ENCODE data around the gene CHAT. TPM values are rescaled to one million over a fixed set of nuclear protein-coding genes. Genes with fewer than 3 reads are reported as not detected.

CHAT gene
- total and polyA plus RNA-seq, 8 donors, result 0.28 TPM; not detected in 7

DNA sequence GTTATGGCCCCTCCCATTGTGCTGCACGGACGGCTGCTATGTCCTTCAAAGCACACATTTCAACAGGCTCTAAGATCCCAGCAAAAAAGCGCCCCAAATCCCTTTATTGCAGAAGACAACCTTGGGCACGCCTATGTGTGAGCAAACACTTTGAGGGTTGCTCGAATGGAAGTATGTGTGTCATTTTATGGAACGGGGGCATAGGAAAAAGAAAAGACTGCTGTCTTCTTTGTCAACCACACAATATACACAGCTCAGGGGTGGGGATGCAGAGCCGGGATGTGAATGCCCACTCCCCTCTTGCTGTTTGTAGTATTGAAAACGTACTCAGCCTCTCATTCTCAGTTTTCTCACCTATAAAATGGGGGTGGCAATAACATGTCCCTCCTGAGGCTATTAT, 97.6 kb downstream of the CHAT start:
- DNase-seq (no peak), ATAC-seq (no peak), FAIRE-seq (no peak)
- WGBS, 2 donors, result 39 to 46% methylated on average over 8 of the region's 8 CpGs
- intact Hi-C loops (cut with DNase I), result no loop called here
- Histone ChIP-seq H3K36me3 (no peaks in the 10 kb centered on the region), H3K9me3 (no peaks in the 10 kb centered on the region), H3K4me1 (no peaks in the 10 kb centered on the region), H3K27ac (no peak overlapping the region), H3K4me3 (no peak overlapping the region), H3K27me3 (no peaks in the 10 kb centered on the region)
- TF ChIP-seq, protein P1, sequence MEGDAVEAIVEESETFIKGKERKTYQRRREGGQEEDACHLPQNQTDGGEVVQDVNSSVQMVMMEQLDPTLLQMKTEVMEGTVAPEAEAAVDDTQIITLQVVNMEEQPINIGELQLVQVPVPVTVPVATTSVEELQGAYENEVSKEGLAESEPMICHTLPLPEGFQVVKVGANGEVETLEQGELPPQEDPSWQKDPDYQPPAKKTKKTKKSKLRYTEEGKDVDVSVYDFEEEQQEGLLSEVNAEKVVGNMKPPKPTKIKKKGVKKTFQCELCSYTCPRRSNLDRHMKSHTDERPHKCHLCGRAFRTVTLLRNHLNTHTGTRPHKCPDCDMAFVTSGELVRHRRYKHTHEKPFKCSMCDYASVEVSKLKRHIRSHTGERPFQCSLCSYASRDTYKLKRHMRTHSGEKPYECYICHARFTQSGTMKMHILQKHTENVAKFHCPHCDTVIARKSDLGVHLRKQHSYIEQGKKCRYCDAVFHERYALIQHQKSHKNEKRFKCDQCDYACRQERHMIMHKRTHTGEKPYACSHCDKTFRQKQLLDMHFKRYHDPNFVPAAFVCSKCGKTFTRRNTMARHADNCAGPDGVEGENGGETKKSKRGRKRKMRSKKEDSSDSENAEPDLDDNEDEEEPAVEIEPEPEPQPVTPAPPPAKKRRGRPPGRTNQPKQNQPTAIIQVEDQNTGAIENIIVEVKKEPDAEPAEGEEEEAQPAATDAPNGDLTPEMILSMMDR (IDR thresholded peaks at IDR 0.05), result no peak

DNA sequence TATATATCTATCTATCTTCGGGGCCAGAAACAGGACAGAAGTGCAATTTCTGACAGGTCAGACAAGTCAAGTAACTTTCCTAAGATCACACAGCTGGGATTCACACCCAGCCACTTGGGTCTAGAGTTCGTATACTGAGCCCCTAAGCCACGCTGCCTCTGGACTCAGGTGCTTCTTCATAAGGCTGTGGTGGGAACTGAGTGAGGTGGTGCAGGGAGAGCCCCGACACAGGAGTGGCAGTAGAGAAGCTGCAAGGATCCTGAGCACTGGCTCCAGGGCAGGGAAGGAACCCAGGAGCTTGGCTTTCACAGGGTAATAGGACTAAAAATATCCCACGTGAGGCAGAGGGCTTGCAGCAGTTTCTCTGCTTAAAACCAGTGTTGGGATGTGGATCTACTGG, 99.4 kb downstream of the CHAT start:
- no peaks in the 10 kb centered on the region for H3K9me3 ChIP-seq
- ATAC-seq, result no peak
- H3K36me3 ChIP-seq, result no peaks in the 10 kb centered on the region
- no peak overlapping the region for H3K4me3 ChIP-seq
- WGBS, 2 donors, result 62 to 69% methylated on average over 5 of the region's 5 CpGs
- TF ChIP-seq, protein P1 (IDR thresholded peaks at IDR 0.05), result no peak
- intact Hi-C loops (cut with DNase I), result no loop called here
- H3K27me3 ChIP-seq, result no peaks in the 10 kb centered on the region
- no peaks in the 10 kb centered on the region for H3K4me1 ChIP-seq
- no peak for DNase-seq
- no peak for FAIRE-seq
- H3K27ac ChIP-seq, result no peak overlapping the region

Other genes starting within 250 kb of the CHAT start
- gene DRGX, start 217.9 kb upstream of the CHAT start, total RNA-seq, result not detected
- not detected for gene DRGX, start 217.9 kb upstream of the CHAT start, polyA plus RNA-seq
- 10 to 100 TPM; 12.7 to 20.0 (median 16.4) TPM for gene ERCC6, start 74.9 kb upstream of the CHAT start, total RNA-seq
- 1 to 10 TPM; 3.8 to 4.1 TPM for gene ERCC6, start 74.9 kb upstream of the CHAT start, polyA plus RNA-seq
- under 1 TPM in 1 of 6 donors, not detected in 5; 0.09 TPM for gene SLC18A3, start 3.7 kb upstream of the CHAT start, total RNA-seq
- under 1 TPM in 1 of 2 donors, not detected in 1; 0.47 TPM for gene SLC18A3, start 3.7 kb upstream of the CHAT start, polyA plus RNA-seq
- gene C10orf53, start 65.6 kb downstream of the CHAT start, total RNA-seq, result not detected
- not detected for gene C10orf53, start 65.6 kb downstream of the CHAT start, polyA plus RNA-seq
- gene OGDHL, start 148.3 kb downstream of the CHAT start, total RNA-seq, result 1 to 10 TPM; 1.7 to 5.5 (median 3.2) TPM
- gene OGDHL, start 148.3 kb downstream of the CHAT start, polyA plus RNA-seq, result 10 to 100 TPM in 1 of 2 donors, 1 to 10 TPM in 1; 9.2 to 25.9 TPM

All from pancreas (tissue), 10 donors.